HepG2 (cell line): ENCODE results near the gene ENGASE. TPM values are rescaled to one million over a fixed set of nuclear protein-coding genes. Genes with fewer than 3 reads are reported as not detected.

Source experiments
- BCL6 ChIP-seq: IDR thresholded peaks from 2 replicates; pipeline ENCODE4 v1.6.1; 2016; ENCODE audit warnings: missing genetic modification reagents, missing compliant biosample characterization
- FOXK1 ChIP-seq: sonication (generic); formaldehyde crosslinking; IDR thresholded peaks from 2 replicates; pipeline ENCODE4 v1.4.0; 2020; ENCODE audit warnings: low read depth, missing genetic modification reagents, borderline replicate concordance
- HMG20B ChIP-seq: conservative IDR thresholded peaks from 2 replicates; pipeline ENCODE4 v1.6.1; 2016; ENCODE audit warnings: missing genetic modification reagents, missing compliant biosample characterization
- IRF2 ChIP-seq: IDR thresholded peaks from 2 replicates; pipeline ENCODE4 v1.6.1; 2018; ENCODE audit warnings: missing genetic modification reagents, missing compliant biosample characterization
- KDM5A ChIP-seq: fragments of 200-600 bp; sonication (generic); IDR thresholded peaks from 2 replicates; pipeline ENCODE4 v1.7.0; 2018; ENCODE audit warnings: antibody characterized with exemption, mild to moderate bottlenecking, low read length, borderline replicate concordance
- KLF13 ChIP-seq: sonication (generic); formaldehyde crosslinking; IDR thresholded peaks from 2 replicates; pipeline ENCODE4 v1.4.0; 2020; ENCODE audit warnings: mild to moderate bottlenecking, missing genetic modification reagents
- LCORL ChIP-seq, 2 experiments: fragments of 450-650 bp in 1 of 2; sonication (generic) in 1 of 2; formaldehyde crosslinking in 1 of 2; IDR thresholded peaks; 2 replicates each; pipeline versions ENCODE4 v1.5.0 to v1.6.1; 2017 to 2020; ENCODE audit warnings: antibody characterized with exemption in 1 of 2, missing genetic modification reagents in 1 of 2
- MTERF4 ChIP-seq: sonication (generic); formaldehyde crosslinking; IDR thresholded peaks from 2 replicates; pipeline ENCODE4 v1.8.0; 2023; ENCODE audit warnings: mild to moderate bottlenecking, missing genetic modification reagents
- NCOA1 ChIP-seq: sonication (generic); formaldehyde crosslinking; IDR thresholded peaks from 2 replicates; pipeline ENCODE4 v1.9.0; 2021; ENCODE audit warnings: missing genetic modification reagents
- PHF8 ChIP-seq: sonication (generic); formaldehyde crosslinking; IDR thresholded peaks from 2 replicates; pipeline ENCODE4 v1.5.0; 2020; ENCODE audit warnings: missing genetic modification reagents
- RNF2 ChIP-seq: fragments of 450-650 bp; conservative IDR thresholded peaks from 2 replicates; pipeline ENCODE4 v1.6.1; 2016; ENCODE audit warnings: low read depth
- TMF1 ChIP-seq: sonication (generic); formaldehyde crosslinking; IDR thresholded peaks from 2 replicates; pipeline ENCODE4 v1.8.1; 2022; ENCODE audit warnings: low read depth, missing genetic modification reagents
- ZBTB21 ChIP-seq: sonication (generic); formaldehyde crosslinking; IDR thresholded peaks from 2 replicates; pipeline ENCODE4 v1.4.0; 2020; ENCODE audit warnings: missing genetic modification reagents
- ZBTB7B ChIP-seq: sonication (generic); formaldehyde crosslinking; IDR thresholded peaks from 2 replicates; pipeline ENCODE4 v1.4.0; 2020; ENCODE audit warnings: missing genetic modification reagents
- ZNF274 ChIP-seq: sonication (generic); formaldehyde crosslinking; IDR thresholded peaks from 2 replicates; pipeline ENCODE4 v1.5.1; 2020; ENCODE audit warnings: mild to moderate bottlenecking, missing genetic modification reagents
- ZNF275 ChIP-seq: sonication (generic); formaldehyde crosslinking; IDR thresholded peaks from 2 replicates; pipeline ENCODE4 v1.8.0; 2022; ENCODE audit warnings: missing genetic modification reagents, mild to moderate bottlenecking, inconsistent platforms, borderline replicate concordance
- ZNF574 ChIP-seq: sonication (generic); formaldehyde crosslinking; IDR thresholded peaks from 2 replicates; pipeline ENCODE4 v1.4.0; 2020; ENCODE audit warnings: missing genetic modification reagents
- polyA plus RNA-seq, 8 experiments: library from polyadenylated mRNA; depleted of rRNA in 3 of 8; stranded (reverse) in 7 of 8; unstranded in 1 of 8; fragments of >200 nt; fragmentation: Illumina TruSeq in 4 of 8; extraction: Trizol in 4 of 8; gene quantifications; 2 replicates each; pipeline versions ENCODE4 v1.2.1 to v1.2.3, GENCODE V29; 2011 to 2016; ENCODE audit warnings: low read depth in 4 of 8, missing spikeins in 1 of 8, mixed read lengths in 1 of 8; ENCODE audit not compliant: insufficient read depth in 1 of 8
- total RNA-seq, 5 experiments: library from RNA; depleted of rRNA; stranded (reverse); fragments of >200 nt; fragmentation: Illumina TruSeq; extraction: Trizol; gene quantifications; 2 replicates each; pipeline ENCODE4 v1.2.3, GENCODE V29; 2016; ENCODE audit warnings: low read depth in 1 of 5
- TF ChIP-seq, protein P1 (sequence below): sonication (generic); formaldehyde crosslinking; IDR thresholded peaks from 2 replicates; pipeline ENCODE4 v1.4.0; 2020; ENCODE audit warnings: missing genetic modification reagents

Gene ENGASE
- total and polyA plus RNA-seq, 2 of the 13 experiments (the other 11 are each of a cell fraction or from before 2014, with no cell fraction given): 10.6 to 18.1 TPM

GRCh38 chr17:79027274-79027924, 47.2 kb upstream of the ENGASE start (continued):
- TF ChIP-seq ZNF574 (CRISPR knock-in tag): no peak
- TF ChIP-seq BCL6 (CRISPR knock-in tag): peak; percentile 48
- peak; percentile 37; the same call in 1 of the 2 replicates for TF ChIP-seq IRF2
- TF ChIP-seq PHF8 (CRISPR knock-in tag): peak; percentile 52
- 0 out of 2 replicates have a peak, but pooled peaks have one; percentile 44 for TF ChIP-seq ZBTB21
- no peak for TF ChIP-seq LCORL (IDR thresholded peaks at IDR 0.05)
- no peak for TF ChIP-seq LCORL (CRISPR knock-in tag; IDR thresholded peaks at IDR 0.05)
- peak; percentile 69 for TF ChIP-seq HMG20B (CRISPR knock-in tag)
- 0 out of 2 replicates have a peak, but pooled peaks have one; percentile 18 for TF ChIP-seq KDM5A
- no peak for TF ChIP-seq NCOA1 (CRISPR knock-in tag)
- TF ChIP-seq RNF2: peak; percentile 22; the same call in 1 of the 2 replicates
- TF ChIP-seq ZNF274: peak; percentile 82; the same call in 1 of the 2 replicates
- TF ChIP-seq ZBTB7B (CRISPR knock-in tag): peak; percentile 57; the same call in 1 of the 2 replicates
- TF ChIP-seq FOXK1 (CRISPR knock-in tag): 0 out of 2 replicates have a peak, but pooled peaks have one; percentile 9
- TF ChIP-seq, protein P1, sequence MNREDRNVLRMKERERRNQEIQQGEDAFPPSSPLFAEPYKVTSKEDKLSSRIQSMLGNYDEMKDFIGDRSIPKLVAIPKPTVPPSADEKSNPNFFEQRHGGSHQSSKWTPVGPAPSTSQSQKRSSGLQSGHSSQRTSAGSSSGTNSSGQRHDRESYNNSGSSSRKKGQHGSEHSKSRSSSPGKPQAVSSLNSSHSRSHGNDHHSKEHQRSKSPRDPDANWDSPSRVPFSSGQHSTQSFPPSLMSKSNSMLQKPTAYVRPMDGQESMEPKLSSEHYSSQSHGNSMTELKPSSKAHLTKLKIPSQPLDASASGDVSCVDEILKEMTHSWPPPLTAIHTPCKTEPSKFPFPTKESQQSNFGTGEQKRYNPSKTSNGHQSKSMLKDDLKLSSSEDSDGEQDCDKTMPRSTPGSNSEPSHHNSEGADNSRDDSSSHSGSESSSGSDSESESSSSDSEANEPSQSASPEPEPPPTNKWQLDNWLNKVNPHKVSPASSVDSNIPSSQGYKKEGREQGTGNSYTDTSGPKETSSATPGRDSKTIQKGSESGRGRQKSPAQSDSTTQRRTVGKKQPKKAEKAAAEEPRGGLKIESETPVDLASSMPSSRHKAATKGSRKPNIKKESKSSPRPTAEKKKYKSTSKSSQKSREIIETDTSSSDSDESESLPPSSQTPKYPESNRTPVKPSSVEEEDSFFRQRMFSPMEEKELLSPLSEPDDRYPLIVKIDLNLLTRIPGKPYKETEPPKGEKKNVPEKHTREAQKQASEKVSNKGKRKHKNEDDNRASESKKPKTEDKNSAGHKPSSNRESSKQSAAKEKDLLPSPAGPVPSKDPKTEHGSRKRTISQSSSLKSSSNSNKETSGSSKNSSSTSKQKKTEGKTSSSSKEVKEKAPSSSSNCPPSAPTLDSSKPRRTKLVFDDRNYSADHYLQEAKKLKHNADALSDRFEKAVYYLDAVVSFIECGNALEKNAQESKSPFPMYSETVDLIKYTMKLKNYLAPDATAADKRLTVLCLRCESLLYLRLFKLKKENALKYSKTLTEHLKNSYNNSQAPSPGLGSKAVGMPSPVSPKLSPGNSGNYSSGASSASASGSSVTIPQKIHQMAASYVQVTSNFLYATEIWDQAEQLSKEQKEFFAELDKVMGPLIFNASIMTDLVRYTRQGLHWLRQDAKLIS (CRISPR knock-in tag): peak; percentile 74; the same call in 1 of the 2 replicates
- TF ChIP-seq MTERF4 (CRISPR knock-in tag): no peak
- no peak; the same call in 1 of the 2 replicates for TF ChIP-seq KLF13
- 0 out of 2 replicates have a peak, but pooled peaks have one; percentile 34 for TF ChIP-seq ZNF275 (CRISPR knock-in tag)
- no peak for TF ChIP-seq TMF1
